ENCODE measurements around the gene SUN5. TPM values are rescaled to one million over a fixed set of nuclear protein-coding genes. Genes with fewer than 3 reads are reported as not detected.

SUN5 gene, protein sequence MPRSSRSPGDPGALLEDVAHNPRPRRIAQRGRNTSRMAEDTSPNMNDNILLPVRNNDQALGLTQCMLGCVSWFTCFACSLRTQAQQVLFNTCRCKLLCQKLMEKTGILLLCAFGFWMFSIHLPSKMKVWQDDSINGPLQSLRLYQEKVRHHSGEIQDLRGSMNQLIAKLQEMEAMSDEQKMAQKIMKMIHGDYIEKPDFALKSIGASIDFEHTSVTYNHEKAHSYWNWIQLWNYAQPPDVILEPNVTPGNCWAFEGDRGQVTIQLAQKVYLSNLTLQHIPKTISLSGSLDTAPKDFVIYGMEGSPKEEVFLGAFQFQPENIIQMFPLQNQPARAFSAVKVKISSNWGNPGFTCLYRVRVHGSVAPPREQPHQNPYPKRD
- total RNA-seq (2021; ENCODE audit: unreplicated experiment) (not detected), Bru-seq, nascent RNA (not detected), BruChase-seq, experiment 1, labeled RNA remaining after a 2-hour chase (not detected), BruChase-seq, experiment 2, labeled RNA remaining after a 6-hour chase (not detected)
- not detected for polyA plus RNA-seq (2012; ENCODE audit: insufficient read length)
- long read RNA-seq = 0 reads

GRCh38 chr20:33004141-33004751, at the start of gene SUN5:
SUN5 (minus strand) TSS chr20:33004433; CDS start chr20:33004340, 93 bp downstream.
- no TSS peak for BruUV-seq (replicated peaks)
- in situ Hi-C loops (cut with HindIII; ENCODE audit: low pct_unique_long_range_greater_than_20kb, low sequenced_read_pairs) (no loop called here), intact Hi-C loops (cut with micrococcal nuclease; ENCODE audit: unreplicated experiment) (no loop called here)
- TF ChIP-seq TCF7L2 (IDR thresholded peaks at IDR 0.05; ENCODE audit: low read depth, low read length) (no peak), POLR2AphosphoS5 (IDR thresholded peaks at IDR 0.05; ENCODE audit: low read depth, low read length) (no peak), CTCF (IDR thresholded peaks at IDR 0.05) (no peak), REST (IDR thresholded peaks at IDR 0.05; ENCODE audit: insufficient read depth in 1 of 2, low read depth in 2 of 2, low read length in 1 of 2) (no peak), SIN3A (IDR thresholded peaks at IDR 0.05; ENCODE audit: borderline replicate concordance, insufficient read depth, low read depth, low read length) (no peak)
- H3K27me3 ChIP-seq (ENCODE audit: control insufficient read depth, insufficient read depth, low read length) = no peaks in the 10 kb centered on the region; the same call in 1 of the 2 replicates
- no peak for ATAC-seq
- ChIA-PET POLR2A (no interaction called here), CTCF (interaction anchor here (0.6 to 0.9 kb wide), 2 partner anchors 12 to 84 kb away, joined by 4 to 6 read pairs; no protein-coding TSS in a partner anchor)
- DNase-seq (ENCODE audit: low read depth, low spot score) = no peak
- H3K4me1 ChIP-seq (ENCODE audit: control insufficient read depth, insufficient read depth, low read length) = peaks cover under 1% of the 10 kb centered on the region; the same call in 1 of the 2 replicates
- no peak within 1 kb of the TSS for H3K4me3 ChIP-seq (ENCODE audit: low read depth in 2 of 2, low read length in 2 of 2)
- no peak within 1 kb of the TSS for H3K27ac ChIP-seq (ENCODE audit: low read length)
- H3K9me3 ChIP-seq (ENCODE audit: control insufficient read depth, insufficient read depth, low read depth, low read length) = no peaks in the 10 kb centered on the region
- no peaks in the 10 kb centered on the region for H3K36me3 ChIP-seq (ENCODE audit: control insufficient read depth, insufficient read depth, low read length)

DNA sequence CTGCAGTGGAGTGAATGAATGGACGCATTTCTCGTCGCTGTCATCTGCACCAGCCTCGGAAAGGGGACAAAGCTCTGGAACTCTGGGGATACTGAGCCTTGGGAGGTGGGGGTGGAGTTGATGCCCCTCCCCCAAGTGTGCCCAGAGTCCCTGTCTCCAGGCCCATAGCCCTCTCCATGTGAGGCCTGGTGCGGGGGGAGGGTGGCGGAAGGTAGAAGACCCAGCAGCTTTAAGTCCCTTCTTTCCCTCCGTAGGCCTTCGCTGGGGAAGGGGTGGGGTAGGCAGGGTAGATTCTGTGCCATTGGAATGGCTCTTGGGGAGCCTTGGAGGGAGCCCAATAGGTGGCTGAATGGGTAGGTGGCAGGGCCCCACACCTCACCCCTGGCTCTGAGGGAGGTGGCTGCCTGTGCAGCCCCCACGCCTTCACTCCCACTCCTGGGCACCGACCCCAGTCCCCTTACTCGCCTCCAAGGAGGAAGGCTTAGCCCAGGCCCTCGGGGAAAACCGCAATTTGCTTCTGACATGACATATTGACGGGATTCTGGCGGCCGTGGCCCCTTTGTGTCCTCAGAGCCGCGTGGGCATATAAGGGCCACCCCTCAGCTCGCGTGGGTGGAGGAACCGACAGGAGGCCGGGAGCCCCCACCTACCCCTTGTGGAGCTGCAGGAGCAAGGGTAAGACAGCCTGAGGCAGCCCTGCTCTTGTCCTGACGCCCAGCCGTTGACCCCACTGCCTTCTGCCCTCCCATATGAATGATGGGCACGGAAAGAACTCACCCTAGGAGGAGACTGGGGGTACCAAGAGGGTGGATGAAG, 49.3 kb upstream of the SUN5 start, which contains the start of gene BPIFB3:
Gene BPIFB3 (plus strand): TSS at position 613 of the 816 bp plus-strand sequence. CDS start 1,533 bp downstream, outside the sequence.
- in situ Hi-C loops (cut with HindIII; ENCODE audit: low pct_unique_long_range_greater_than_20kb, low sequenced_read_pairs) = no loop called here
- TF ChIP-seq SIN3A (IDR thresholded peaks at IDR 0.05; ENCODE audit: borderline replicate concordance, insufficient read depth, low read depth, low read length) (no peak), REST (IDR thresholded peaks at IDR 0.05; ENCODE audit: insufficient read depth in 1 of 2, low read depth in 2 of 2, low read length in 1 of 2) (no peak), CTCF (IDR thresholded peaks at IDR 0.05) (no peak), POLR2AphosphoS5 (IDR thresholded peaks at IDR 0.05; ENCODE audit: low read depth, low read length) (no peak), TCF7L2 (IDR thresholded peaks at IDR 0.05; ENCODE audit: low read depth, low read length) (no peak)
- ChIA-PET POLR2A (no interaction called here), CTCF (interaction anchor here (0.6 kb wide), 1 partner anchor 391 kb away, joined by 4 read pairs; no protein-coding TSS in a partner anchor)
- DNase-seq (ENCODE audit: low read depth, low spot score) (no peak), ATAC-seq (no peak)
- no peaks in the 10 kb centered on the region for H3K4me1 ChIP-seq (ENCODE audit: control insufficient read depth, insufficient read depth, low read length)
- no TSS peak for BruUV-seq (replicated peaks)
- H3K4me3 ChIP-seq (ENCODE audit: low read depth in 2 of 2, low read length in 2 of 2) = no peak within 1 kb of the TSS
- H3K27ac ChIP-seq (ENCODE audit: low read length) = no peak within 1 kb of the TSS
- H3K9me3 ChIP-seq (ENCODE audit: control insufficient read depth, insufficient read depth, low read depth, low read length) = no peaks in the 10 kb centered on the region
- intact Hi-C loops (cut with micrococcal nuclease; ENCODE audit: unreplicated experiment) = no loop called here
- H3K27me3 ChIP-seq (ENCODE audit: control insufficient read depth, insufficient read depth, low read length) = no peaks in the 10 kb centered on the region
- no peaks in the 10 kb centered on the region for H3K36me3 ChIP-seq (ENCODE audit: control insufficient read depth, insufficient read depth, low read length)

Measured in Panc1 (cell line).